Measurements from ENCODE around the gene SLC26A4. TPM values are rescaled to one million over a fixed set of nuclear protein-coding genes. Genes with fewer than 3 reads are reported as not detected.

Gene SLC26A4
- total RNA-seq, 1 donor from 2014 or later, result 0.57 TPM

GRCh38 chr7:107614425-107614824 is 46.2 kb upstream of the SLC26A4 start:
- Mint-ChIP-seq H3K4me3 (ENCODE audit: unreplicated experiment) (no peak overlapping the region), H3K27ac (ENCODE audit: unreplicated experiment) (peak overlapping the region; percentile 22), H3K27me3 (ENCODE audit: low read depth, unreplicated experiment) (no peaks in the 10 kb centered on the region), H3K36me3 (ENCODE audit: low read depth, unreplicated experiment) (peaks cover 7% of the 10 kb centered on the region), H3K4me1 (ENCODE audit: low read depth, unreplicated experiment) (peaks cover 4% of the 10 kb centered on the region), H3K9me3 (ENCODE audit: unreplicated experiment) (no peaks in the 10 kb centered on the region)
- Histone ChIP-seq H2AFZ (ENCODE audit: low read depth, low read length) (no peak overlapping the region), H3K4me2 (ENCODE audit: low read length) (no peak overlapping the region), H3K27me3 (ENCODE audit: insufficient read depth, low read length) (no peaks in the 10 kb centered on the region), H3K9ac (ENCODE audit: low read length) (no peak overlapping the region), H3K4me1 (ENCODE audit: insufficient read depth, low read length) (no peaks in the 10 kb centered on the region), H4K20me1 (ENCODE audit: insufficient read depth, low read length) (no peaks in the 10 kb centered on the region), H3K9me3 (ENCODE audit: insufficient read depth, low read depth, low read length) (no peaks in the 10 kb centered on the region), H3K4me3 (ENCODE audit: insufficient read depth, low read depth, low read length) (no peak overlapping the region), H3K79me2 (ENCODE audit: insufficient read depth, low read length) (no peaks in the 10 kb centered on the region), H3K27ac (ENCODE audit: low read depth, low read length) (no peak overlapping the region), H3K36me3 (ENCODE audit: insufficient read depth, low read length) (peaks cover 17% of the 10 kb centered on the region)
- TF ChIP-seq EZH2 (IDR thresholded peaks at IDR 0.05; ENCODE audit: insufficient read depth, low read length), result no peak
- no peak for TF ChIP-seq CTCF (IDR thresholded peaks at IDR 0.05; ENCODE audit: insufficient read depth, low read depth, low read length)
- DNase-seq (ENCODE audit: low read depth) (peak; percentile 80), FAIRE-seq (peak; percentile 54)

GRCh38 chr7:107615910-107616680 is 44.5 kb upstream of the SLC26A4 start:
- FAIRE-seq, result no peak

More at GRCh38 chr7:107615910-107616680, 44.5 kb upstream of the SLC26A4 start:
- no peak for DNase-seq (ENCODE audit: low read depth)
- Mint-ChIP-seq H3K4me3 (ENCODE audit: unreplicated experiment) (no peak overlapping the region), H3K36me3 (ENCODE audit: low read depth, unreplicated experiment) (peaks cover 11% of the 10 kb centered on the region), H3K27ac (ENCODE audit: unreplicated experiment) (no peak overlapping the region), H3K9me3 (ENCODE audit: unreplicated experiment) (no peaks in the 10 kb centered on the region), H3K27me3 (ENCODE audit: low read depth, unreplicated experiment) (no peaks in the 10 kb centered on the region), H3K4me1 (ENCODE audit: low read depth, unreplicated experiment) (peaks cover 4% of the 10 kb centered on the region)
- H3K27ac ChIP-seq (ENCODE audit: low read depth, low read length), result no peak overlapping the region
- H4K20me1 ChIP-seq (ENCODE audit: insufficient read depth, low read length), result no peaks in the 10 kb centered on the region
- no peak overlapping the region for H3K4me3 ChIP-seq (ENCODE audit: insufficient read depth, low read depth, low read length)
- no peak overlapping the region for H3K4me2 ChIP-seq (ENCODE audit: low read length)
- H3K9me3 ChIP-seq (ENCODE audit: insufficient read depth, low read depth, low read length), result no peaks in the 10 kb centered on the region
- H3K79me2 ChIP-seq (ENCODE audit: insufficient read depth, low read length), result no peaks in the 10 kb centered on the region
- H3K36me3 ChIP-seq (ENCODE audit: insufficient read depth, low read length), result peaks cover 14% of the 10 kb centered on the region
- no peaks in the 10 kb centered on the region for H3K4me1 ChIP-seq (ENCODE audit: insufficient read depth, low read length)
- TF ChIP-seq CTCF (IDR thresholded peaks at IDR 0.05; ENCODE audit: insufficient read depth, low read depth, low read length) (no peak), EZH2 (IDR thresholded peaks at IDR 0.05; ENCODE audit: insufficient read depth, low read length) (no peak)
- H3K27me3 ChIP-seq (ENCODE audit: insufficient read depth, low read length), result no peaks in the 10 kb centered on the region
- no peak overlapping the region for H3K9ac ChIP-seq (ENCODE audit: low read length)
- H2AFZ ChIP-seq (ENCODE audit: low read depth, low read length), result no peak overlapping the region

Measured in astrocyte (in vitro differentiated cells and primary cell).